GM21423 (cell line): ENCODE data around the gene PLEKHA5.
"Not testable (repeated sequence)": the region's sequence is repeated elsewhere in the genome, so short reads cannot be mapped to it uniquely, and the experiment has no call there.

Experiments used
- ATAC-seq: cut with Tn5 transposase; IDR thresholded peaks from one replicate; pipeline ENCODE4 v1.9.1; 2021; ENCODE audit warnings: mild to moderate bottlenecking, moderate library complexity; ENCODE audit not compliant: unreplicated experiment

Gene PLEKHA5

GRCh38 chr12:19227190-19227879 lies 97.8 kb downstream of the PLEKHA5 start:
- no peak for ATAC-seq

- ATAC-seq = no peak
These were observed 98.3 kb downstream of the PLEKHA5 start for GRCh38 chr12:19227880-19228210.

- ATAC-seq = not testable (repeated sequence)
These were observed 99.5 kb downstream of the PLEKHA5 start for GRCh38 chr12:19229021-19229420.

GRCh38 chr12:19230299-19230866 lies 100.8 kb downstream of the PLEKHA5 start:
- no peak for ATAC-seq

GRCh38 chr12:19230896-19231295 lies 101.4 kb downstream of the PLEKHA5 start:
- no peak for ATAC-seq

GRCh38 chr12:19234171-19234704 lies 104.7 kb downstream of the PLEKHA5 start:
- no peak for ATAC-seq

GRCh38 chr12:19234981-19235871 lies 105.7 kb downstream of the PLEKHA5 start:
- ATAC-seq = no peak

GRCh38 chr12:19236656-19237055 lies 107.1 kb downstream of the PLEKHA5 start:
- no peak for ATAC-seq

- ATAC-seq = no peak
These were observed 109.0 kb downstream of the PLEKHA5 start for GRCh38 chr12:19238540-19238939.

- ATAC-seq = no peak
These were observed 109.6 kb downstream of the PLEKHA5 start for GRCh38 chr12:19239102-19239501.

- ATAC-seq = no peak
These were observed 110.2 kb downstream of the PLEKHA5 start for GRCh38 chr12:19239616-19240234.

GRCh38 chr12:19242581-19242980 lies 113.0 kb downstream of the PLEKHA5 start:
- ATAC-seq = no peak

- ATAC-seq = no peak
These were observed 114.0 kb downstream of the PLEKHA5 start for GRCh38 chr12:19243551-19243950.

GRCh38 chr12:19244312-19244711 lies 114.8 kb downstream of the PLEKHA5 start:
- no peak for ATAC-seq

GRCh38 chr12:19245106-19245505 lies 115.6 kb downstream of the PLEKHA5 start:
- no peak for ATAC-seq

- ATAC-seq = no peak
These were observed 116.1 kb downstream of the PLEKHA5 start for GRCh38 chr12:19245666-19246065.

GRCh38 chr12:19246933-19247332 lies 117.4 kb downstream of the PLEKHA5 start:
- ATAC-seq = no peak

- no peak for ATAC-seq
These were observed 119.5 kb downstream of the PLEKHA5 start for GRCh38 chr12:19248929-19249602.

- ATAC-seq = no peak
These were observed 122.1 kb downstream of the PLEKHA5 start for GRCh38 chr12:19251481-19252132.

GRCh38 chr12:19260135-19260534 lies 130.6 kb downstream of the PLEKHA5 start:
- no peak for ATAC-seq
